ENCODE data around the gene PRR3.
A peak's percentile ranks its signal among the peaks of the same experiment; 100 is the strongest.

Gene PRR3

GRCh38 chr6:30537931-30538330, 19.2 kb upstream of the PRR3 start:
- DNase-seq = no peak

GRCh38 chr6:30541515-30542403, 15.3 kb upstream of the PRR3 start:
- DNase-seq = peak in 12 of 14 donors; percentile 11 to 67 (median 38)

- DNase-seq = no peak
Observed at GRCh38 chr6:30542404-30542725, 14.7 kb upstream of the PRR3 start.

- no peak for DNase-seq
Observed at GRCh38 chr6:30542915-30543314, 14.2 kb upstream of the PRR3 start.

GRCh38 chr6:30543821-30544220, 13.3 kb upstream of the PRR3 start:
- no peak for DNase-seq

- peak in 2 of 14 donors; percentile 12 to 30 for DNase-seq
Observed at GRCh38 chr6:30544666-30545272, 12.3 kb upstream of the PRR3 start.

GRCh38 chr6:30547454-30547853, 9.6 kb upstream of the PRR3 start:
- no peak for DNase-seq

- no peak for DNase-seq
Observed at GRCh38 chr6:30548375-30548774, 8.7 kb upstream of the PRR3 start.

- no peak for DNase-seq
Observed at GRCh38 chr6:30554404-30554803, 2.7 kb upstream of the PRR3 start.

- peak in 9 of 14 donors; percentile 31 to 74 (median 45) for DNase-seq
Observed at GRCh38 chr6:30554962-30555815, 1.9 kb upstream of the PRR3 start.

GRCh38 chr6:30555816-30556065, 1.4 kb upstream of the PRR3 start:
- DNase-seq = peak in 6 of 14 donors; percentile 44 to 74 (median 58)

- peak; percentile 69 to 94 (median 86) for DNase-seq
Observed at GRCh38 chr6:30556066-30556905, 809 bp upstream of the PRR3 start, which contains the start of gene GNL1. GNL1 (minus strand) TSS chr6:30556489; CDS start chr6:30556203, 286 bp downstream.

GRCh38 chr6:30557683-30557981, 537 bp downstream of the PRR3 start:
- DNase-seq = no peak

- no peak for DNase-seq
Observed at GRCh38 chr6:30560930-30561329, 3.8 kb downstream of the PRR3 start.

- no peak for DNase-seq
Observed at GRCh38 chr6:30562470-30563425, 5.7 kb downstream of the PRR3 start.

- DNase-seq = no peak
Observed at GRCh38 chr6:30564114-30564513, 7.0 kb downstream of the PRR3 start.

- DNase-seq = no peak
Observed at GRCh38 chr6:30565772-30566171, 8.7 kb downstream of the PRR3 start.

GRCh38 chr6:30568245-30568644, 11.2 kb downstream of the PRR3 start:
- no peak for DNase-seq

- no peak for DNase-seq
Observed at GRCh38 chr6:30570263-30570662, 13.2 kb downstream of the PRR3 start.

GRCh38 chr6:30570740-30571074, 13.6 kb downstream of the PRR3 start:
- DNase-seq = peak in 3 of 14 donors; percentile 36 to 57 (median 50)

GRCh38 chr6:30571075-30571761, 14.1 kb downstream of the PRR3 start, which contains the start of gene ABCF1:
ABCF1 (plus strand) TSS chr6:30571442; CDS start chr6:30571488, 46 bp downstream.
- peak; percentile 78 to 99 (median 95) for DNase-seq
